GM12864 (cell line): ENCODE data around the gene NPHS1.

Experiments used
- DNase-seq: peaks from one replicate; pipeline ENCODE4 v3.0.0-alpha.2; 2011; ENCODE audit warnings: low read depth
- H3K4me3 ChIP-seq: 2 replicates; pipeline ENCODE4 v1.5.1; 2011; ENCODE audit warnings: mild to moderate bottlenecking, low read depth, low read length, control low read depth
- TF ChIP-seq, protein P1 (sequence below): IDR thresholded peaks from 2 replicates; pipeline ENCODE4 v1.5.1; 2011; ENCODE audit warnings: low read depth, mild to moderate bottlenecking, moderate library complexity, low read length, control low read depth, inconsistent platforms; ENCODE audit errors: missing control alignments

Gene NPHS1

DNA sequence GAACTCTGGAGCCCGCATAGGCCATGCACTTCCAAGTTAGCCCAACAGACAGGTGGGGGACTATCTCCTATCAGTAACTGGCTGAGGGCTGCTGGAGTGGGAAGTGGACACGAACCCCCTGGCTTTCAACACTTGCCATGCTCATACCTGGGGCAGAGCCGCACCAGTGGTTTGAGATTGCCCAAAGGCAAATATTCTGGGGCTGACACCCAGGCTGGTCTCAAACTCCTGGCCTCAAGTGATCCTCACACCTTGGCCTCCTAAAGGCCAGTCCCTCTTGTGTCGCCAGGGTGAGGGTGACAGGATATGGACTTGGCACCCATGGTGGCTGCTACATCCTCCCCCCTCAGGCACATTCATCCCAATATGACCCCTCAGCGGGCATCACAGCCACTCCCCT lies 34.9 kb upstream of the NPHS1 start:
- no peak for DNase-seq
- TF ChIP-seq, protein P1, sequence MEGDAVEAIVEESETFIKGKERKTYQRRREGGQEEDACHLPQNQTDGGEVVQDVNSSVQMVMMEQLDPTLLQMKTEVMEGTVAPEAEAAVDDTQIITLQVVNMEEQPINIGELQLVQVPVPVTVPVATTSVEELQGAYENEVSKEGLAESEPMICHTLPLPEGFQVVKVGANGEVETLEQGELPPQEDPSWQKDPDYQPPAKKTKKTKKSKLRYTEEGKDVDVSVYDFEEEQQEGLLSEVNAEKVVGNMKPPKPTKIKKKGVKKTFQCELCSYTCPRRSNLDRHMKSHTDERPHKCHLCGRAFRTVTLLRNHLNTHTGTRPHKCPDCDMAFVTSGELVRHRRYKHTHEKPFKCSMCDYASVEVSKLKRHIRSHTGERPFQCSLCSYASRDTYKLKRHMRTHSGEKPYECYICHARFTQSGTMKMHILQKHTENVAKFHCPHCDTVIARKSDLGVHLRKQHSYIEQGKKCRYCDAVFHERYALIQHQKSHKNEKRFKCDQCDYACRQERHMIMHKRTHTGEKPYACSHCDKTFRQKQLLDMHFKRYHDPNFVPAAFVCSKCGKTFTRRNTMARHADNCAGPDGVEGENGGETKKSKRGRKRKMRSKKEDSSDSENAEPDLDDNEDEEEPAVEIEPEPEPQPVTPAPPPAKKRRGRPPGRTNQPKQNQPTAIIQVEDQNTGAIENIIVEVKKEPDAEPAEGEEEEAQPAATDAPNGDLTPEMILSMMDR: no peak
- no peak overlapping the region for H3K4me3 ChIP-seq

- no peak overlapping the region for H3K4me3 ChIP-seq
- TF ChIP-seq, protein P1: no peak
- DNase-seq: no peak
Measured at GRCh38 chr19:35885904-35886303, 33.6 kb upstream of the NPHS1 start.

- TF ChIP-seq, protein P1: no peak
- no peak for DNase-seq
- H3K4me3 ChIP-seq: no peak overlapping the region
Measured at GRCh38 chr19:35885225-35885738, 33.0 kb upstream of the NPHS1 start.

DNA sequence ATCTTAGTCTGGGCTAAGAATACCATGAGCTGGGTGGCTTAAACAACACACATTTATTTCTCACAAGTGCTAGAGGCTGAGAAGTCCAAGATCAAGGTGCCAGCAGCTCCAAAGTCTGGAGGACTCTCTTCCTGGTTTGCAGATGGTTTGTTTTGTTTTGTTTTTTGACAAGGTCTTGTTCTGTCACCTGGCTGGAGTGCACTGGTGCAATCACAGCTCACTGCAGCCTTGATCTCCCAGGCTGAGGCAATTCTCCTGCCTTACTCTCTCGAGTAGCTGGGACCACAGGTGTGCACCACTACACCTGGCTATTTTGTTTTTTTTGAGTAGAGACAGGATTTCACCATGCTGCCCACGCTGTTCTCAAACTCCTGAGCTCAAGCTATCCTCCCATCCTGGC lies 31.6 kb upstream of the NPHS1 start:
- H3K4me3 ChIP-seq: no peak overlapping the region
- TF ChIP-seq, protein P1: no peak
- DNase-seq: no peak

DNA sequence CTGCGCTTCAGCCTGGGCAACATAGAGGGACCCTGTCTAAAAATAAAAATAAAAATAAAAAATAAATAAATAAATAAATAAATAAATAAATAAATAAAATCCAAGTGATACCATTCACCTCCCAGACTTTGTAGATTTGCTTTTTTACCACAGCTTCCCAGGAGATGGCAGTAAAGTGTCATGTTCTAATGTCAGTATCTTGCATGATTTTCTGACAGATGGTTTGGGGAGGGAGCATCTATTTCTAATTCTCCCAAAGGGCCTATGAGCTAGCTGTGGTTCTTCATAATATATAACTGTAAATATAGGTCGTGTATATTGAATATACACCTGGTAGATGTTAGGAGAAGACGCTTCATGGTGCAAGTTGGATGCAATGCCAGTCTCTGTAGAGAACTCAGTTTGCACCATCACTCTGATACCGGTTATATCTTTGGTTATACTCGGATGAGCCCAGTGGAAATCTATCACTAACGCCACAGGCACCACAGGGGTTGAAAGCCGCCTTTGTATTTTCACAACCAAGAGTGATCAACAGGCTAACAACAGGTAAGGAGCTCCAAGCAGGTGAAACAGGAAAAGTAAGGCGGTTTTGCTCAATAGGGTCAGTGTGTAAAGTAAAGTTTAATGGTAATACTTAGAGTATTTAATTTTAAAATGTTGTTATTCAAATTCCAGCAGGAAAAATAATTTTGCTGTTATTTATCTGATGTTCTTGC lies 30.0 kb upstream of the NPHS1 start:
- peak; percentile 27 for DNase-seq
- H3K4me3 ChIP-seq: no peak overlapping the region
- TF ChIP-seq, protein P1: peak; percentile 48

DNA sequence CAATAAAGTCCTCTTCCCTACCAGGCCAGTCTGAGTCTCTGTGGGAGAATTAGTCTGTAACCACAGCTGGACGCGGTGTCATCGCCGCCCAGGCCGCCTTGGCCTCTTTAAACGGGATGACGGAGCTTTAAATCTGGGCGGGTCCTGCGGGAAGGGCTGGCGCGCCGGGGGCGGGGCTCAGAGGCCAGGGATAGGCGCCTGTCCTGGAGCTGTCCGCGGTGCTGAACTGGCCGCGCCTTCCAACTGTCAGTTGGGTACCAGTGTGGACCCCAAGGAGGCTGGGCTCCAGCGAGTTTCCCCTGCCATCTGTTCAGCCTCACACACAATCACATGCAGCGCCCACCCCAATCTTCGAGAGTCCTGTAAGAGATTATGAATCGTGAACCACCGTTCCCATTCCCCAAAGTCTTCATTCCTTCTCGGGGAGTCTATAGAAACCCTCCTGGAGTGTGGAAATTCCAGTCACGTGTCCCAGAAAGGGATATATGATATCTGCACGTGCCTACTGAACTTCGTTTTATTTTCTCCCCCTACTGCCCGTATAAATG lies 27.5 kb upstream of the NPHS1 start:
- no peak overlapping the region for H3K4me3 ChIP-seq
- TF ChIP-seq, protein P1: no peak

More for the DNA sequence above, 27.5 kb upstream of the NPHS1 start:
- peak; percentile 31 for DNase-seq
